H1 (cell line): ENCODE results near the gene PILRB. TPM values are rescaled to one million over a fixed set of nuclear protein-coding genes. Genes with fewer than 3 reads are reported as not detected.

ENCODE experiments used
- EGR1 ChIP-seq: IDR thresholded peaks from 2 replicates; pipeline ENCODE4 v1.6.1; 2011; ENCODE audit warnings: low read depth, low read length, borderline replicate concordance
- MAX ChIP-seq: IDR thresholded peaks from 2 replicates; pipeline ENCODE4 v1.6.1; 2012; ENCODE audit warnings: inconsistent platforms
- RBBP5 ChIP-seq: IDR thresholded peaks from 2 replicates; pipeline ENCODE4 v1.7.1; 2012; ENCODE audit warnings: low read depth, mild to moderate bottlenecking, inconsistent platforms, low read length, moderate library complexity, borderline replicate concordance
- polyA plus RNA-seq, 7 experiments: library from polyadenylated mRNA; depleted of rRNA in 3 of 7; stranded (reverse) in 5 of 7; unstranded in 2 of 7; fragments of >200 nt in 5 of 7; fragments of 200-250 nt in 2 of 7; gene quantifications; 1 replicate in 5 of 7; 2 replicates in 1 of 7; 4 replicates in 1 of 7; pipeline versions ENCODE4 v1.2.1 to v1.2.3, GENCODE V29; 2011 to 2013; ENCODE audit warnings: missing spikeins in 2 of 7, mixed read lengths in 2 of 7
- total RNA-seq: library from RNA; stranded (reverse); fragmentation: NEBNext Ultra II Directional; extraction: Animal tissue kit (Norgen Biotek cat#: 25700); gene quantifications from 2 replicates; pipeline ENCODE4 v1.2.1, GENCODE V29; 2021
- TF ChIP-seq, protein P1 (sequence below): IDR thresholded peaks from 2 replicates; pipeline ENCODE4 v1.6.1; 2011; ENCODE audit warnings: low read length, improper control_type of control experiment

Gene PILRB
- total and polyA plus RNA-seq, 2 of the 8 experiments (the other 6 are each of a cell fraction or from before 2014, with no cell fraction given), result 32.2 to 49.9 TPM

DNA sequence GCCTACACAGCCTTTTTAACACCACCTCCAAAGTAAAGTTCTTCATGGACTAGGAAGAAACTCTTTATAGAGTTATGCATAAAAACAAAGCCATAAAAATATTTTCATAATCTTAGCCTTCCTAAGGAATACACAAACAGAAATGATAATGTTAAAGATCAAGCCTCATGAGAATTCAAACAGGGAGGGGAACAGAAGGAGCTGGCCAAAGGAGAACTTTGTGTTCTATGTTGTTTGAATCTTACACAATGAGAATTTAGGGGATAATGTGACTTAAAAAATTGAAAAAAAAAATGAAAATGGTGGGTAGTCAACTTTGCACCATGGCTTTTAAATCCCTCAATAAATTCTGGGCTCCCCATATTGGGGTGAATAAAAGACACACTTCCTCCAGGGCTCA, 9.1 kb upstream of the PILRB start (continued):
- TF ChIP-seq, protein P1, sequence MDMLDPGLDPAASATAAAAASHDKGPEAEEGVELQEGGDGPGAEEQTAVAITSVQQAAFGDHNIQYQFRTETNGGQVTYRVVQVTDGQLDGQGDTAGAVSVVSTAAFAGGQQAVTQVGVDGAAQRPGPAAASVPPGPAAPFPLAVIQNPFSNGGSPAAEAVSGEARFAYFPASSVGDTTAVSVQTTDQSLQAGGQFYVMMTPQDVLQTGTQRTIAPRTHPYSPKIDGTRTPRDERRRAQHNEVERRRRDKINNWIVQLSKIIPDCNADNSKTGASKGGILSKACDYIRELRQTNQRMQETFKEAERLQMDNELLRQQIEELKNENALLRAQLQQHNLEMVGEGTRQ, result no peak
- TF ChIP-seq EGR1 (no peak), MAX (no peak), RBBP5 (no peak)
- TF ChIP-seq, all 59 proteins: peak for 0
